ENCODE results near the gene ARHGAP24. TPM values are rescaled to one million over a fixed set of nuclear protein-coding genes. Genes with fewer than 3 reads are reported as not detected.

ARHGAP24 gene
- polyA plus RNA-seq, 2 of the 4 experiments (the other 2 are of a cell fraction), result 1.7 to 12.1 TPM

GRCh38 chr4:85929961-85930665, 455.2 kb downstream of the ARHGAP24 start:
- ATAC-seq (peak; percentile 83 to 86), FAIRE-seq (no peak), DNase-seq (ENCODE audit: low read depth in 1 of 2, low spot score in 1 of 2) (peak in 1 of 2 experiments; percentile 18)
- no peaks in the 10 kb centered on the region for H3K9me3 ChIP-seq
- CTCF ChIA-PET, result interaction anchor here (0.6 to 1.5 kb wide), 2 partner anchors 19 to 42 kb away, joined by 3 read pairs; no protein-coding TSS in a partner anchor
- 4% methylated on average over 9 of the region's 10 CpGs for WGBS (ENCODE audit: missing lambda C conversion rate)
- peaks cover 38% of the 10 kb centered on the region for H3K4me1 ChIP-seq
- POLR2A ChIA-PET, result no interaction called here
- peak overlapping the region; percentile 87 to 88 for H3K27ac ChIP-seq
- H3K4me3 ChIP-seq, result peak overlapping the region; percentile 42
- TF ChIP-seq HEYL (CRISPR knock-in tag; IDR thresholded peaks at IDR 0.05) (no peak), HES2 (IDR thresholded peaks at IDR 0.05) (no peak), ELK1 (IDR thresholded peaks at IDR 0.05; ENCODE audit: low read depth, low read length) (no peak), CBX2 (IDR thresholded peaks at IDR 0.05; ENCODE audit: borderline replicate concordance, low read depth) (no peak), KDM5A (IDR thresholded peaks at IDR 0.05) (no peak), CTCF (IDR thresholded peaks at IDR 0.05) (no peak), ZFP36 (IDR thresholded peaks at IDR 0.05; ENCODE audit: borderline replicate concordance, partially characterized antibody) (no peak), CHD2 (IDR thresholded peaks at IDR 0.05; ENCODE audit: low read length, partially characterized antibody) (no peak), HMGXB4 (CRISPR knock-in tag; IDR thresholded peaks at IDR 0.05; ENCODE audit: borderline replicate concordance) (no peak), FOXS1 (CRISPR knock-in tag; IDR thresholded peaks at IDR 0.05) (no peak), MAFK (IDR thresholded peaks at IDR 0.05; ENCODE audit: partially characterized antibody) (no peak), ZNF302 (CRISPR knock-in tag; IDR thresholded peaks at IDR 0.05) (no peak), CBX8 (IDR thresholded peaks at IDR 0.05) (no peak), BCL3 (IDR thresholded peaks at IDR 0.05) (no peak), MAZ (IDR thresholded peaks at IDR 0.05; ENCODE audit: borderline replicate concordance, low read depth, low read length) (no peak), NPAS2 (CRISPR knock-in tag; IDR thresholded peaks at IDR 0.05; ENCODE audit: borderline replicate concordance) (no peak), MYC (IDR thresholded peaks at IDR 0.05; ENCODE audit: borderline replicate concordance, low read length) (no peak), KDM1A (IDR thresholded peaks at IDR 0.05; ENCODE audit: low read depth) (no peak), REST (IDR thresholded peaks at IDR 0.05) (no peak), SREBF2 (IDR thresholded peaks at IDR 0.05) (no peak)
- H3K4me2 ChIP-seq, result peak overlapping the region; percentile 87

Measured in A549 (cell line).